Tibial nerve (tissue), 4 donors: ENCODE measurements around the gene ATP6V1G3.

Source experiments
- CTCF ChIP-seq, 5 experiments: fragments of 200-600 bp in 3 of 5; fragments of 450-650 bp in 2 of 5; sonication (generic) in 3 of 5; IDR thresholded peaks; one replicate each; pipeline ENCODE4 v1.5.1; 2016 to 2019; ENCODE audit warnings: antibody characterized with exemption in 5 of 5, mild to moderate bottlenecking in 3 of 5, moderate library complexity in 2 of 5
- EP300 ChIP-seq, 2 donors: sonication (generic); formaldehyde crosslinking; IDR thresholded peaks; one replicate each; pipeline ENCODE4 v1.6.1; 2017; ENCODE audit warnings: antibody characterized with exemption in 2 of 2, mild to moderate bottlenecking in 1 of 2

- TF ChIP-seq EP300 (IDR thresholded peaks at IDR 0.05) (no peak), CTCF (IDR thresholded peaks at IDR 0.05) (no peak)
Measured at GRCh38 chr1:198494658-198495103, 45.8 kb downstream of the ATP6V1G3 start.
